ENCODE data around the gene HIVEP3. TPM values are rescaled to one million over a fixed set of nuclear protein-coding genes. Genes with fewer than 3 reads are reported as not detected.

HIVEP3 gene
- total and polyA plus RNA-seq, 2 donors (not counting 1 experiment from before 2014, with no cell fraction given) = 2.0 to 5.1 TPM

- Histone ChIP-seq H2AFZ (ENCODE audit: insufficient read depth, low read depth, low read length, poor library complexity, severe bottlenecking) (no peak overlapping the region), H3K4me1 (ENCODE audit: control insufficient read depth in 2 of 2, insufficient read depth in 2 of 2, low read length in 2 of 2) (peaks cover 9 to 11% of the 10 kb centered on the region in 2 donors), H3K4me3 (ENCODE audit: control extremely low read depth in 1 of 5, extremely low read depth in 1 of 5, insufficient read depth in 1 of 5, low read depth in 2 of 5, low read length in 4 of 5) (no peak overlapping the region), H3K9ac (ENCODE audit: low read length) (no peak overlapping the region), H3K79me2 (ENCODE audit: control insufficient read depth, insufficient read depth, low read length) (no peaks in the 10 kb centered on the region), H4K20me1 (ENCODE audit: control insufficient read depth, insufficient read depth, low read length, poor library complexity, severe bottlenecking) (no peaks in the 10 kb centered on the region), H3K9me3 (ENCODE audit: control extremely low read depth in 1 of 3, control insufficient read depth in 2 of 3, insufficient read depth in 1 of 3, low read length in 2 of 3) (no peaks in the 10 kb centered on the region), H3K27ac (ENCODE audit: low read length in 2 of 2) (no peak overlapping the region), H3K27me3 (replicated peaks in 1 of 4; ENCODE audit: control extremely low read depth in 1 of 4, control insufficient read depth in 3 of 4, insufficient read depth in 4 of 4, low read length in 3 of 4) (peaks cover 0 to 2% (median 0%) of the 10 kb centered on the region in 4 experiments), H3K36me3 (replicated peaks in 1 of 2; ENCODE audit: control extremely low read depth in 1 of 2, control insufficient read depth in 1 of 2, extremely low read depth in 1 of 2, insufficient read depth in 2 of 2, low read length in 1 of 2) (no peaks in the 10 kb centered on the region), H3K4me2 (replicated peaks; ENCODE audit: low read depth, low read length, poor library complexity, severe bottlenecking) (no peak overlapping the region)
- WGBS (ENCODE audit: insufficient coverage) = no CpG with 5 or more reads among the region's 1 CpG
- ATAC-seq (ENCODE audit: low read depth) = no peak
- ChIA-PET CTCF (interaction anchor here (1.1 to 1.8 kb wide), 2 partner anchors 133 to 286 kb away, joined by 3 to 4 read pairs; no protein-coding TSS in a partner anchor), POLR2A (no interaction called here)
- intact Hi-C loops (cut with micrococcal nuclease) = no loop called here
- Mint-ChIP-seq H3K4me3 (no peak overlapping the region), H3K9me3 (ENCODE audit: insufficient read depth) (no peaks in the 10 kb centered on the region), H3K4me1 (peaks cover 17% of the 10 kb centered on the region), H3K27me3 (peaks cover 12% of the 10 kb centered on the region), H3K27ac (no peak overlapping the region)
- TF ChIP-seq CTCF (IDR thresholded peaks at IDR 0.05) (no peak), EZH2 (IDR thresholded peaks at IDR 0.05; ENCODE audit: borderline replicate concordance, insufficient read depth, low read depth, low read length, poor library complexity, severe bottlenecking) (no peak)
- DNase-seq = no peak
These were observed 58.5 kb downstream of the HIVEP3 start for GRCh38 chr1:41860214-41860613.

GRCh38 chr1:41859686-41860085 is 59.0 kb downstream of the HIVEP3 start:
- 29% methylated on average over 4 of the region's 4 CpGs for WGBS (ENCODE audit: insufficient coverage)
- Mint-ChIP-seq H3K27ac (no peak overlapping the region), H3K9me3 (ENCODE audit: insufficient read depth) (no peaks in the 10 kb centered on the region), H3K4me3 (no peak overlapping the region), H3K27me3 (peaks cover 12% of the 10 kb centered on the region), H3K4me1 (peaks cover 17% of the 10 kb centered on the region)
- POLR2A ChIA-PET = no interaction called here
- no peaks in the 10 kb centered on the region for H3K9me3 ChIP-seq (ENCODE audit: control extremely low read depth in 1 of 3, control insufficient read depth in 2 of 3, insufficient read depth in 1 of 3, low read length in 2 of 3)
- ATAC-seq (ENCODE audit: low read depth) (no peak), DNase-seq (no peak)
- no peaks in the 10 kb centered on the region for H3K79me2 ChIP-seq (ENCODE audit: control insufficient read depth, insufficient read depth, low read length)
- no peak overlapping the region for H3K9ac ChIP-seq (ENCODE audit: low read length)
- intact Hi-C loops (cut with micrococcal nuclease) = no loop called here
- peaks cover 0 to 2% (median 0%) of the 10 kb centered on the region in 4 experiments for H3K27me3 ChIP-seq (replicated peaks in 1 of 4; ENCODE audit: control extremely low read depth in 1 of 4, control insufficient read depth in 3 of 4, insufficient read depth in 4 of 4, low read length in 3 of 4)
- TF ChIP-seq EZH2 (IDR thresholded peaks at IDR 0.05; ENCODE audit: borderline replicate concordance, insufficient read depth, low read depth, low read length, poor library complexity, severe bottlenecking) (no peak), CTCF (IDR thresholded peaks at IDR 0.05) (no peak)
- peaks cover 9 to 11% of the 10 kb centered on the region in 2 donors for H3K4me1 ChIP-seq (ENCODE audit: control insufficient read depth in 2 of 2, insufficient read depth in 2 of 2, low read length in 2 of 2)
- no peak overlapping the region for H3K4me2 ChIP-seq (replicated peaks; ENCODE audit: low read depth, low read length, poor library complexity, severe bottlenecking)
- CTCF ChIA-PET = interaction anchor here (1.1 kb wide), 1 partner anchor 285 kb away, joined by 3 read pairs; no protein-coding TSS in a partner anchor
- no peak overlapping the region for H3K4me3 ChIP-seq (ENCODE audit: control extremely low read depth in 1 of 5, extremely low read depth in 1 of 5, insufficient read depth in 1 of 5, low read depth in 2 of 5, low read length in 4 of 5)
- no peak overlapping the region for H3K27ac ChIP-seq (ENCODE audit: low read length in 2 of 2)
- H2AFZ ChIP-seq (ENCODE audit: insufficient read depth, low read depth, low read length, poor library complexity, severe bottlenecking) = no peak overlapping the region
- no peaks in the 10 kb centered on the region for H3K36me3 ChIP-seq (replicated peaks in 1 of 2; ENCODE audit: control extremely low read depth in 1 of 2, control insufficient read depth in 1 of 2, extremely low read depth in 1 of 2, insufficient read depth in 2 of 2, low read length in 1 of 2)
- no peaks in the 10 kb centered on the region for H4K20me1 ChIP-seq (ENCODE audit: control insufficient read depth, insufficient read depth, low read length, poor library complexity, severe bottlenecking)
